K562 (cell line): ENCODE data around the gene PHC1. TPM values are rescaled to one million over a fixed set of nuclear protein-coding genes. Genes with fewer than 3 reads are reported as not detected.
"Not testable (repeated sequence)": the region's sequence is repeated elsewhere in the genome, so short reads cannot be mapped to it uniquely, and the experiment has no call there.

Experiments
- ATAC-seq: fragments of 200-7000 bp; cut with Tn5 transposase; 3 replicates; pipeline ENCODE4 v1.9.1; 2020; ENCODE audit warnings: moderate library complexity
- BruUV-seq: library from RNA; stranded (reverse); fragments of 400-500 nt; replicated peaks from 2 replicates; lab custom pipeline; 2021; lab: Mats Ljungman, UMichigan
- CTCF ChIA-PET: fragments of 300-600 bp; formaldehyde crosslinking; extraction: SDS; loops from one replicate; lab custom pipeline; 2021; ENCODE audit warnings: low intra/inter-chr PET ratio; lab: Yijun Ruan, JAX
- POLR2A ChIA-PET: fragments of 300-600, 350-650 bp; sonication (Branson Sonifier 250); formaldehyde crosslinking; extraction: SDS; loops from one replicate; lab custom pipeline; 2021; ENCODE audit warnings: antibody characterized with exemption, inconsistent platforms; lab: Yijun Ruan, JAX
- DNase-seq, 4 experiments: peaks; one replicate each; pipeline versions ENCODE4 v3.0.0 to v3.0.0-alpha.2; 2011 to 2018; ENCODE audit warnings: low spot score in 3 of 4, mixed read lengths in 3 of 4; ENCODE audit errors: extremely low read depth in 1 of 4
- FAIRE-seq: peaks from 2 replicates; lab custom pipeline; 2011; peaks lifted over from hg19 to GRCh38; lab: Jason Lieb, UNC
- H2AFZ ChIP-seq: 2 replicates; pipeline ENCODE4 v1.6.0; 2011; ENCODE audit warnings: low read depth, low read length, control low read depth, inconsistent platforms
- H3K27ac ChIP-seq: fragments of 200-600 bp; 3 replicates; pipeline ENCODE4 v1.8.0; 2011; ENCODE audit warnings: low read depth, mild to moderate bottlenecking, control low read depth, inconsistent platforms, low read length, moderate library complexity, mixed read lengths; ENCODE audit errors: extremely low read depth
- H3K27me3 ChIP-seq, 2 experiments: fragments of 300-600 bp in 1 of 2; 2 replicates in 1 of 2; 3 replicates in 1 of 2; pipeline versions ENCODE4 v1.6.0 to v1.8.0; 2011; ENCODE audit warnings: inconsistent platforms in 2 of 2, low read length in 2 of 2, mild to moderate bottlenecking in 1 of 2, mixed read lengths in 1 of 2, moderate library complexity in 1 of 2; ENCODE audit not compliant: control insufficient read depth in 2 of 2, insufficient read depth in 2 of 2
- H3K36me3 ChIP-seq: fragments of 300-600 bp; 3 replicates; pipeline ENCODE4 v1.8.0; 2011; ENCODE audit warnings: mild to moderate bottlenecking, low read length, inconsistent platforms; ENCODE audit not compliant: control insufficient read depth, insufficient read depth
- H3K4me1 ChIP-seq, 2 experiments: fragments of 200-600 bp in 1 of 2; replicated peaks in 1 of 2; 2 replicates in 1 of 2; 3 replicates in 1 of 2; pipeline versions ENCODE4 v1.5.1 to v1.8.0; 2011; ENCODE audit warnings: inconsistent platforms in 2 of 2, low read length in 2 of 2, mild to moderate bottlenecking in 1 of 2, mixed read lengths in 1 of 2, moderate library complexity in 1 of 2; ENCODE audit not compliant: control insufficient read depth in 2 of 2, insufficient read depth in 2 of 2
- H3K4me2 ChIP-seq: 2 replicates; pipeline ENCODE4 v1.6.1; 2011; ENCODE audit warnings: low read length, control low read depth, inconsistent platforms, mixed read lengths; ENCODE audit not compliant: insufficient read depth
- H3K4me3 ChIP-seq: fragments of 200-600 bp; sonication (generic), shearing (Covaris generic); 2 replicates; pipeline ENCODE4 v1.5.1; 2016; ENCODE audit warnings: control low read depth, inconsistent platforms
- H3K79me2 ChIP-seq: fragments of 200-600 bp; 3 replicates; pipeline ENCODE4 v1.8.0; 2011; ENCODE audit warnings: low read length, inconsistent platforms; ENCODE audit not compliant: control insufficient read depth, insufficient read depth
- H3K9ac ChIP-seq, 2 experiments: 2 replicates each; pipeline versions ENCODE4 v1.6.0 to v1.6.1; 2011; ENCODE audit warnings: low read depth in 2 of 2, low read length in 2 of 2, control low read depth in 1 of 2, inconsistent platforms in 1 of 2, mild to moderate bottlenecking in 1 of 2, mixed read lengths in 1 of 2; ENCODE audit not compliant: insufficient read depth in 1 of 2
- H3K9me1 ChIP-seq: one replicate; pipeline ENCODE4 v1.6.0; 2011; ENCODE audit warnings: inconsistent platforms, mild to moderate bottlenecking, low read length, moderate library complexity; ENCODE audit not compliant: control insufficient read depth, insufficient read depth
- H3K9me3 ChIP-seq: replicated peaks from 2 replicates; pipeline ENCODE4 v1.5.1; 2011; ENCODE audit warnings: low read depth, low read length, inconsistent platforms; ENCODE audit not compliant: control insufficient read depth, insufficient read depth
- H4K20me1 ChIP-seq: replicated peaks from 2 replicates; pipeline ENCODE4 v1.6.1; 2011; ENCODE audit warnings: low read length, inconsistent platforms, mixed read lengths; ENCODE audit not compliant: control insufficient read depth, insufficient read depth
- AFF1 ChIP-seq, 2 experiments: fragments of 450-650 bp; IDR thresholded peaks; 2 replicates each; pipeline ENCODE4 v1.6.1; 2018; ENCODE audit warnings: mild to moderate bottlenecking in 2 of 2, low read depth in 1 of 2; ENCODE audit not compliant: partially characterized antibody in 2 of 2
- ATF2 ChIP-seq: sonication (generic); formaldehyde crosslinking; IDR thresholded peaks from 2 replicates; pipeline ENCODE4 v1.8.1; 2022; ENCODE audit warnings: missing genetic modification reagents
- CBX1 ChIP-seq: sonication (generic); IDR thresholded peaks from 2 replicates; pipeline ENCODE4 v1.6.1; 2016; ENCODE audit warnings: antibody characterized with exemption, low read depth, mild to moderate bottlenecking
- MNT ChIP-seq, 2 experiments: fragments of 450-650 bp; conservative IDR thresholded peaks; 2 replicates each; pipeline ENCODE4 v1.6.1; 2017; ENCODE audit warnings: mild to moderate bottlenecking in 2 of 2, moderate library complexity in 2 of 2
- RBM34 ChIP-seq: fragments of 200-400 bp; formaldehyde crosslinking; IDR thresholded peaks from 2 replicates; pipeline ENCODE4 v1.6.1; 2018; ENCODE audit warnings: low read length, borderline replicate concordance; ENCODE audit not compliant: insufficient read depth
- ZFP1 ChIP-seq: fragments of 450-650 bp; formaldehyde crosslinking; IDR thresholded peaks from 2 replicates; pipeline ENCODE4 v1.4.0; 2020; ENCODE audit warnings: mild to moderate bottlenecking, mixed read lengths
- WGBS: fragments of 100-300 bp; shearing (Covaris generic); methylation state at CpG from one replicate; pipeline ENCODE4 v1.1.6; 2016; ENCODE audit warnings: low coverage, mixed read lengths; ENCODE audit not compliant: insufficient coverage; ENCODE audit errors: missing lambda C conversion rate; 5-methylcytosine and 5-hydroxymethylcytosine counted together
- in situ Hi-C: fragments of 300-500 bp; cut with MboI; formaldehyde crosslinking; loops from 4 replicates; pipeline ENCODE4 v1.15.0; 2018; ENCODE audit warnings: inconsistent platforms, mixed read lengths
- intact Hi-C: fragments of 100-400 bp; cut with micrococcal nuclease; formaldehyde crosslinking; loops from 2 replicates; pipeline ENCODE4 v1.14.2; 2022
- polyA plus RNA-seq, 8 experiments: library from polyadenylated mRNA; depleted of rRNA in 4 of 8; stranded (reverse) in 5 of 8; unstranded in 3 of 8; fragments of >200 nt; fragmentation: Nextera tagmentation in 2 of 8; fragmentation: Illumina TruSeq in 1 of 8; extraction: Ambion mirVana in 2 of 8; extraction: Trizol in 1 of 8; gene quantifications; 2 replicates each; pipeline versions ENCODE4 v1.2.1 to v1.2.3, GENCODE V29; 2011 to 2014; ENCODE audit warnings: inconsistent platforms in 1 of 8, missing spikeins in 1 of 8
- total RNA-seq, 7 experiments: library from RNA; depleted of rRNA in 6 of 7; stranded (reverse); fragments of >200 nt in 6 of 7; fragmentation: Illumina TruSeq in 2 of 7; extraction: Trizol in 2 of 7; gene quantifications; 2 replicates each; pipeline versions ENCODE4 v1.2.1 to v1.2.3, GENCODE V29; 2011 to 2021; ENCODE audit warnings: low replicate concordance in 1 of 7

Gene PHC1
- total and polyA plus RNA-seq, 9 of the 15 experiments (the other 6 are each of a cell fraction or from before 2014, with no cell fraction given), result 1.9 to 13.7 (median 6.9) TPM

GRCh38 chr12:8934080-8934479 is 19.8 kb downstream of the PHC1 start:
- H3K4me3 ChIP-seq, H3K9ac ChIP-seq, H3K27me3 ChIP-seq, POLR2A ChIA-PET, BruUV-seq, H2AFZ ChIP-seq, H3K27ac ChIP-seq, in situ Hi-C loops, H3K4me2 ChIP-seq, intact Hi-C loops, H3K9me1 ChIP-seq, CTCF ChIA-PET, H3K36me3 ChIP-seq, H4K20me1 ChIP-seq, H3K79me2 ChIP-seq, H3K4me1 ChIP-seq, DNase-seq, ATAC-seq, H3K9me3 ChIP-seq: not testable (repeated sequence)
- WGBS, result 43% methylated on average over 1 of the region's 4 CpGs
- peak; percentile 19 for FAIRE-seq

GRCh38 chr12:8936735-8937134 is 22.4 kb downstream of the PHC1 start:
- Histone ChIP-seq H3K4me3 (no peak overlapping the region), H3K27ac (no peak overlapping the region), H3K36me3 (peaks cover 8% of the 10 kb centered on the region; the same call in 2 of the 3 replicates), H3K4me1 (no peaks in the 10 kb centered on the region), H3K27me3 (no peaks in the 10 kb centered on the region), H2AFZ (no peak overlapping the region), H3K9me3 (no peaks in the 10 kb centered on the region), H3K9me1 (no peaks in the 10 kb centered on the region), H3K79me2 (no peaks in the 10 kb centered on the region), H3K4me2 (no peak overlapping the region), H4K20me1 (no peaks in the 10 kb centered on the region), H3K9ac (no peak overlapping the region)
- CTCF ChIA-PET, result no interaction called here
- ATAC-seq (peak; percentile 55; the same call in 1 of the 3 replicates), FAIRE-seq (peak; percentile 90), DNase-seq (no peak)
- intact Hi-C loops (no loop called here), in situ Hi-C loops (no loop called here)
- 67% methylated on average over 7 of the region's 7 CpGs for whole genome bisulfite sequencing
- POLR2A ChIA-PET, result interaction anchor here (0.8 to 1.3 kb wide), 3 partner anchors 9 to 12 kb away, joined by 3 to 4 read pairs (median 4); no protein-coding TSS in a partner anchor
- BruUV-seq, result no TSS peak
- no peak for TF ChIP-seq RBM34
- TF ChIP-seq CBX1, result no peak
- no peak for TF ChIP-seq MNT (conservative IDR thresholded peaks at IDR 0.05)
- no peak for TF ChIP-seq ATF2 (CRISPR knock-in tag)
- TF ChIP-seq AFF1 (IDR thresholded peaks at IDR 0.05; ENCODE audit: low read depth in 1 of 2, partially characterized antibody in 2 of 2), result no peak
- no peak for TF ChIP-seq ZFP1 (CRISPR knock-in tag)
